CD4-positive, alpha-beta T cell (primary cell): ENCODE data around the gene ZNF324B. TPM values are rescaled to one million over a fixed set of nuclear protein-coding genes. Genes with fewer than 3 reads are reported as not detected.

Experiments used
- ATAC-seq: fragments of 200-7000 bp; cut with Tn5 transposase; one replicate; pipeline ENCODE4 v1.10.0; 2022; ENCODE audit warnings: mild to moderate bottlenecking; ENCODE audit not compliant: poor library complexity
- CTCF ChIA-PET: fragments of 350-600 bp; sonication (Branson Sonifier 250); formaldehyde crosslinking; loops from one replicate; lab custom pipeline; 2021; ENCODE audit warnings: antibody characterized with exemption, inconsistent platforms; lab: Charles Lee
- POLR2A ChIA-PET: fragments of 350-600 bp; sonication (Branson Sonifier 250); formaldehyde crosslinking; loops from one replicate; lab custom pipeline; 2021; ENCODE audit warnings: antibody characterized with exemption, inconsistent platforms; lab: Charles Lee
- DNase-seq, 14 experiments: peaks; one replicate each; pipeline ENCODE4 v3.0.0-alpha.2; 2013 to 2020; ENCODE audit warnings: mixed read lengths in 2 of 14
- H3K27ac ChIP-seq, 2 donors: one replicate each; pipeline versions ENCODE4 v1.5.1 to v1.7.0; 2013; ENCODE audit warnings: low read length in 2 of 2, low read depth in 1 of 2, mild to moderate bottlenecking in 1 of 2
- H3K27me3 ChIP-seq, 2 experiments: 1 replicate in 1 of 2; 2 replicates in 1 of 2; pipeline versions ENCODE4 v1.6.1 to v1.7.0; 2013; ENCODE audit warnings: low read length in 2 of 2, control low read depth in 1 of 2, mild to moderate bottlenecking in 1 of 2, moderate library complexity in 1 of 2; ENCODE audit not compliant: insufficient read depth in 2 of 2, control insufficient read depth in 1 of 2
- H3K36me3 ChIP-seq: one replicate; pipeline ENCODE4 v1.6.1; 2013; ENCODE audit warnings: low read length, control low read depth; ENCODE audit not compliant: insufficient read depth
- H3K4me1 ChIP-seq: one replicate; pipeline ENCODE4 v1.6.1; 2013; ENCODE audit warnings: low read length, control low read depth; ENCODE audit not compliant: insufficient read depth
- H3K4me3 ChIP-seq: one replicate; pipeline ENCODE4 v1.5.1; 2013; ENCODE audit warnings: mild to moderate bottlenecking, low read length, moderate library complexity
- H3K9me3 ChIP-seq, 2 experiments: 1 replicate in 1 of 2; 2 replicates in 1 of 2; pipeline versions ENCODE4 v1.6.1 to v1.7.0; 2013; ENCODE audit warnings: low read length in 2 of 2, mild to moderate bottlenecking in 2 of 2, control low read depth in 1 of 2, moderate library complexity in 1 of 2; ENCODE audit not compliant: control insufficient read depth in 1 of 2, insufficient read depth in 1 of 2
- H3K27ac Mint-ChIP-seq: one replicate; pipeline ENCODE4 v1.8.0; 2020; ENCODE audit warnings: mixed read lengths
- H3K27me3 Mint-ChIP-seq: one replicate; pipeline ENCODE4 v1.8.0; 2021; ENCODE audit warnings: mixed read lengths
- H3K36me3 Mint-ChIP-seq: one replicate; pipeline ENCODE4 v1.8.0; 2021; ENCODE audit warnings: low read depth, mixed read lengths
- H3K4me1 Mint-ChIP-seq: one replicate; pipeline ENCODE4 v1.8.0; 2021; ENCODE audit warnings: low read depth, mixed read lengths
- H3K4me3 Mint-ChIP-seq: one replicate; pipeline ENCODE4 v1.8.0; 2020; ENCODE audit warnings: mild to moderate bottlenecking, mixed read lengths
- H3K9me3 Mint-ChIP-seq: one replicate; pipeline ENCODE4 v1.8.0; 2020; ENCODE audit warnings: mixed read lengths
- CTCF ChIP-seq: fragments of 200-600 bp; IDR thresholded peaks from one replicate; pipeline ENCODE4 v1.8.0; 2022; ENCODE audit warnings: antibody characterized with exemption, mild to moderate bottlenecking
- intact Hi-C, 2 experiments: fragments of 100-400 bp; cut with DNase I in 1 of 2; cut with micrococcal nuclease in 1 of 2; formaldehyde crosslinking; loops; one replicate each; pipeline versions ENCODE4 v1.15.1 to v1.9.0; 2023 to 2025; cut with DNase I, micrococcal nuclease
- total RNA-seq, 174 experiments: library from RNA in 2 of 174; stranded (reverse) in 2 of 174; gene quantifications; one replicate each; pipeline ENCODE4 v1.2.3 and lab custom pipeline; 2021 to 2026

The ZNF324B gene
- total RNA-seq, 2 experiments from 2014 or later = 6.3 to 7.6 TPM

GRCh38 chr19:58477871-58478270 is 26.4 kb downstream of the ZNF324B start:
- ATAC-seq = no peak
- no peak overlapping the region for H3K4me3 ChIP-seq
- no peak for DNase-seq
- Mint-ChIP-seq H3K9me3 (no peaks in the 10 kb centered on the region), H3K4me3 (no peak overlapping the region), H3K4me1 (peaks cover 23% of the 10 kb centered on the region), H3K36me3 (peaks cover 11% of the 10 kb centered on the region), H3K27ac (peak overlapping the region; percentile 42), H3K27me3 (no peaks in the 10 kb centered on the region)
- no peaks in the 10 kb centered on the region for H3K9me3 ChIP-seq
- intact Hi-C loops = loop anchor here (2.0 to 5.0 kb wide), 5 partner anchors 21 to 151 kb away; partner anchors contain the start of genes ZNF132 (in 1 of the 2), ZNF584 (in 1 of the 2), ZNF837 (in 1 of the 2) and ZSCAN22 (in 1 of the 2)
- H3K27ac ChIP-seq = no peak overlapping the region
- ChIA-PET POLR2A (no interaction called here), CTCF (no interaction called here)
- H3K4me1 ChIP-seq = peaks cover 22% of the 10 kb centered on the region
- H3K36me3 ChIP-seq = peaks cover 10% of the 10 kb centered on the region
- TF ChIP-seq CTCF = no peak
- no peaks in the 10 kb centered on the region for H3K27me3 ChIP-seq

DNA sequence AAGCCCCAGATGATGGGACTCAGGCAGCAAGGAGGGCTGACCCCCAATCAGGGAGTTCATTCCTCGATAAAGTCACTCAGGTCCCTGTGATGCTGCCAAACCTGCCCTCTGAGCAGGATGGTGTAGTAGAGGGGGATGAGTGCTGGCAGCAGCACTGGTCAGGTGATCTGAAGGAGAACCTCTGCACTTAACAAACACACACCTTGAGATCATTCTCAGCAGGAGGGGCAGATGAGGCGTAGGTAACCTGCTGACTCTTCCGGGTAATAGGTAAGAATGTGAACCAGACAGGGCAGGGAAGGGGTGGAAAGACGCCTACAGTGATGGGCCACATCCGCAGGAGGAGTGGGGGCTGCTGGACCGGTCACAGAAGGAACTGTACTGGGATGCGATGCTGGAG is 27.9 kb downstream of the ZNF324B start:
- peaks cover 22% of the 10 kb centered on the region for H3K4me1 Mint-ChIP-seq
- intact Hi-C loops = loop anchor here (5.0 kb wide), 2 partner anchors 37 to 152 kb away; partner anchors contain the start of genes ZNF132 (in 1 of the 2) and ZSCAN22 (in 1 of the 2)
- peaks cover 22% of the 10 kb centered on the region for H3K4me1 ChIP-seq
- DNase-seq = no peak
- no peak overlapping the region for H3K4me3 Mint-ChIP-seq
- no peaks in the 10 kb centered on the region for H3K27me3 Mint-ChIP-seq
- no peak overlapping the region for H3K27ac Mint-ChIP-seq
- no peaks in the 10 kb centered on the region for H3K27me3 ChIP-seq
- no peaks in the 10 kb centered on the region for H3K9me3 ChIP-seq
- peaks cover 3% of the 10 kb centered on the region for H3K36me3 ChIP-seq
- CTCF ChIA-PET = no interaction called here
- H3K4me3 ChIP-seq = no peak overlapping the region
- POLR2A ChIA-PET = no interaction called here
- peaks cover 8% of the 10 kb centered on the region for H3K36me3 Mint-ChIP-seq
- H3K9me3 Mint-ChIP-seq = no peaks in the 10 kb centered on the region
- no peak overlapping the region for H3K27ac ChIP-seq
- TF ChIP-seq CTCF = no peak
- no peak for ATAC-seq

DNA sequence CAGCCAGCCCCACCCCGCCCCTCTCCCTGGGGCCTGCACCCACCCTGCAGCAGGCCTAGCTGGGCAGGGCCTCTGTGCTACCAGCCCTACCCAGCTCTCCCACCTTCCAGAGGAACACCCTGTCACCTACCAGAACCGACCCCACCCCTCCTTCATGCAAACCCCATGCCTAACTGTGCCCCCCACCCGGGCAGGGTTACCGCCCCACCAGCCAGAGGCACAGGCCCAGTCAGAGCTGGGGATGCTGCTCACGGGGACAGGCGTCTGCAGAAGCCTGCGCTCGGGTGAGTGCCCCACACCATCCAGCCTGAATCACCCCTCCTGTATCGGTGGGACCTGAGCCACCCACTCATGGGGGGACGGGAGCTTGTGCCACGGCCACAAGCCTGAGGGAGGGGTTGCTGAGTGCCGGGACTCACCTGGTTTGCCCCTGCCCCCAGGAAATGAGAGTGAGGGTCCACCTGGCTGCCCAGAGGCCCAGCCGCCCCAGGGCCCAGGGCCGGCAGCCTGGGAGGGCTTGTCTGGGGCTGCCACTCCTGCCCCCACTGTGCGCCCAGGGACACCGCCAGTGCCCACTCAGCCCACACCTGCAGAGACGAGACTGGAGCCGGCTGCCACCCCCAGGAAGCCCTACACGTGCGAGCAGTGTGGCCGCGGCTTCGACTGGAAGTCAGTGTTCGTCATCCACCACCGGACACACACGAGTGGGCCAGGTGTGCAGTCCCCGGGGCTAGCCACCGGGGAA is 28.5 kb downstream of the ZNF324B start:
- no peak for DNase-seq
- no peak for ATAC-seq
- Mint-ChIP-seq H3K4me1 (peaks cover 17% of the 10 kb centered on the region), H3K36me3 (peaks cover 8% of the 10 kb centered on the region), H3K27ac (no peak overlapping the region), H3K4me3 (no peak overlapping the region), H3K27me3 (no peaks in the 10 kb centered on the region), H3K9me3 (no peaks in the 10 kb centered on the region)
- no peak for TF ChIP-seq CTCF
- no peak overlapping the region for H3K4me3 ChIP-seq
- ChIA-PET CTCF (interaction anchor here (1.9 kb wide), 1 partner anchor 39 kb away, joined by 5 read pairs; the partner anchor contains the start of gene ZBTB45), POLR2A (no interaction called here)
- peaks cover 20% of the 10 kb centered on the region for H3K4me1 ChIP-seq
- no peaks in the 10 kb centered on the region for H3K9me3 ChIP-seq
- H3K27me3 ChIP-seq = no peaks in the 10 kb centered on the region
- H3K36me3 ChIP-seq = peaks cover 3% of the 10 kb centered on the region
- intact Hi-C loops = loop anchor here (5.0 kb wide), 2 partner anchors 38 to 153 kb away; partner anchors contain the start of genes ZNF132 (in 1 of the 2) and ZSCAN22 (in 1 of the 2)
- no peak overlapping the region for H3K27ac ChIP-seq
